NCI-H226 (cell line): ENCODE measurements around the gene NALCN.
"Not testable (repeated sequence)": the region's sequence is repeated elsewhere in the genome, so short reads cannot be mapped to it uniquely, and the experiment has no call there.

Source experiments
- DNase-seq: peaks from one replicate; pipeline ENCODE4 v3.0.0-alpha.2; 2015

The NALCN gene

GRCh38 chr13:101331731-101332130 is 84.6 kb downstream of the NALCN start:
- no peak for DNase-seq

- no peak for DNase-seq
Measured at GRCh38 chr13:101327871-101328270, 88.4 kb downstream of the NALCN start.

GRCh38 chr13:101326710-101327109 is 89.6 kb downstream of the NALCN start:
- DNase-seq: no peak

- DNase-seq: no peak
Measured at GRCh38 chr13:101325423-101325822, 90.9 kb downstream of the NALCN start.

GRCh38 chr13:101323601-101324000 is 92.7 kb downstream of the NALCN start:
- no peak for DNase-seq

GRCh38 chr13:101317986-101318523 is 98.3 kb downstream of the NALCN start:
- DNase-seq: no peak

GRCh38 chr13:101313479-101313878 is 102.8 kb downstream of the NALCN start:
- DNase-seq: not testable (repeated sequence)

GRCh38 chr13:101309014-101309619 is 107.2 kb downstream of the NALCN start:
- DNase-seq: peak; percentile 12

- no peak for DNase-seq
Measured at GRCh38 chr13:101308247-101309013, 107.9 kb downstream of the NALCN start.

GRCh38 chr13:101307181-101307701 is 109.1 kb downstream of the NALCN start:
- DNase-seq: no peak

- DNase-seq: no peak
Measured at GRCh38 chr13:101306773-101307172, 109.5 kb downstream of the NALCN start.

- no peak for DNase-seq
Measured at GRCh38 chr13:101305981-101306411, 110.3 kb downstream of the NALCN start.

GRCh38 chr13:101303521-101303920 is 112.8 kb downstream of the NALCN start:
- no peak for DNase-seq

- DNase-seq: no peak
Measured at GRCh38 chr13:101301053-101301452, 115.3 kb downstream of the NALCN start.

GRCh38 chr13:101300531-101300930 is 115.8 kb downstream of the NALCN start:
- DNase-seq: no peak

GRCh38 chr13:101298517-101298916 is 117.8 kb downstream of the NALCN start:
- DNase-seq: no peak

- no peak for DNase-seq
Measured at GRCh38 chr13:101297794-101298193, 118.5 kb downstream of the NALCN start.

- DNase-seq: no peak
Measured at GRCh38 chr13:101292711-101293110, 123.6 kb downstream of the NALCN start.

- DNase-seq: no peak
Measured at GRCh38 chr13:101291646-101292515, 124.4 kb downstream of the NALCN start.

GRCh38 chr13:101291206-101291605 is 125.1 kb downstream of the NALCN start:
- DNase-seq: no peak

GRCh38 chr13:101289764-101290163 is 126.5 kb downstream of the NALCN start:
- DNase-seq: peak; percentile 34

GRCh38 chr13:101283782-101284181 is 132.5 kb downstream of the NALCN start:
- DNase-seq: no peak

- no peak for DNase-seq
Measured at GRCh38 chr13:101272886-101273285, 143.4 kb downstream of the NALCN start.
